CD4-positive, CD25-positive, alpha-beta regulatory T cell (primary cell): Measurements from ENCODE around the gene SETD4. TPM values are rescaled to one million over a fixed set of nuclear protein-coding genes. Genes with fewer than 3 reads are reported as not detected.
"Not testable (repeated sequence)": the region's sequence is repeated elsewhere in the genome, so short reads cannot be mapped to it uniquely, and the experiment has no call there.

ENCODE experiments used
- ATAC-seq, 2 donors: fragments of 150-1000 bp; cut with Tn5 transposase; one replicate each; pipeline ENCODE4 v1.10.0; 2021; ENCODE audit warnings: low read depth in 2 of 2, moderate number of reproducible peaks in 2 of 2, moderate library complexity in 1 of 2
- DNase-seq, 3 donors: peaks; one replicate each; pipeline versions ENCODE4 v3.0.0 to v3.0.0-alpha.2; 2012 to 2022; ENCODE audit warnings: mixed read lengths in 1 of 3
- H3K27ac ChIP-seq: one replicate; pipeline ENCODE4 v1.7.0; 2013; ENCODE audit warnings: mild to moderate bottlenecking, low read length; ENCODE audit not compliant: insufficient read depth, poor library complexity, severe bottlenecking
- H3K27me3 ChIP-seq: one replicate; pipeline ENCODE4 v1.7.0; 2013; ENCODE audit warnings: low read length; ENCODE audit not compliant: control insufficient read depth, insufficient read depth
- H3K36me3 ChIP-seq: one replicate; pipeline ENCODE4 v1.7.0; 2013; ENCODE audit warnings: mild to moderate bottlenecking, low read length, moderate library complexity; ENCODE audit not compliant: control insufficient read depth, insufficient read depth
- H3K4me1 ChIP-seq: 2 replicates; pipeline ENCODE4 v1.7.0; 2013; ENCODE audit warnings: mild to moderate bottlenecking, low read length; ENCODE audit not compliant: insufficient read depth, control insufficient read depth, poor library complexity, severe bottlenecking
- H3K4me3 ChIP-seq: one replicate; pipeline ENCODE4 v1.7.0; 2013; ENCODE audit warnings: low read depth, mild to moderate bottlenecking, low read length, moderate library complexity
- H3K9me3 ChIP-seq, 2 experiments: 1 replicate in 1 of 2; 2 replicates in 1 of 2; pipeline ENCODE4 v1.7.0; 2013; ENCODE audit warnings: low read length in 2 of 2, mild to moderate bottlenecking in 1 of 2, moderate library complexity in 1 of 2; ENCODE audit not compliant: control insufficient read depth in 2 of 2
- H3K27ac Mint-ChIP-seq, 3 donors: one replicate each; pipeline ENCODE4 v1.8.0; 2020 to 2022; ENCODE audit warnings: mild to moderate bottlenecking in 3 of 3, mixed read lengths in 3 of 3, moderate library complexity in 2 of 3
- H3K27me3 Mint-ChIP-seq: one replicate; pipeline ENCODE4 v1.8.0; 2022; ENCODE audit warnings: mild to moderate bottlenecking, mixed read lengths
- H3K36me3 Mint-ChIP-seq: one replicate; pipeline ENCODE4 v1.8.0; 2020; ENCODE audit warnings: mixed read lengths
- H3K4me1 Mint-ChIP-seq, 4 donors: one replicate each; pipeline ENCODE4 v1.8.0; 2020 to 2022; ENCODE audit warnings: mixed read lengths in 4 of 4, mild to moderate bottlenecking in 1 of 4
- H3K4me3 Mint-ChIP-seq, 4 donors: one replicate each; pipeline ENCODE4 v1.8.0; 2020 to 2022; ENCODE audit warnings: mild to moderate bottlenecking in 4 of 4, mixed read lengths in 4 of 4, moderate library complexity in 3 of 4
- H3K9me3 Mint-ChIP-seq, 7 donors: one replicate each; pipeline ENCODE4 v1.8.0; 2020 to 2022; ENCODE audit warnings: mixed read lengths in 7 of 7, mild to moderate bottlenecking in 3 of 7, moderate library complexity in 2 of 7
- polyA plus RNA-seq, 4 donors: library from polyadenylated mRNA; unstranded; fragments of 300-500 nt; fragmentation: Illumina TruSeq; gene quantifications; one replicate each; pipeline ENCODE4 v1.2.3, GENCODE V29; 2021
- total RNA-seq: library from RNA; stranded (reverse); gene quantifications from one replicate; pipeline ENCODE4 v1.2.3, GENCODE V29; 2022

Gene SETD4
- total RNA-seq (15.0 TPM), polyA plus RNA-seq (10 to 100 TPM in 2 of 4 donors, 1 to 10 TPM in 2; 9.2 to 14.6 (median 9.9) TPM)

- H3K36me3 Mint-ChIP-seq = peaks cover 20% of the 10 kb centered on the region
- ATAC-seq = peak; percentile 88
- H3K27me3 Mint-ChIP-seq = peaks cover 18% of the 10 kb centered on the region
- Histone ChIP-seq H3K4me1 (peaks cover 19% of the 10 kb centered on the region), H3K27ac (peak within 1 kb of the TSS; percentile 87), H3K4me3 (peak within 1 kb of the TSS; percentile 80), H3K9me3 (no peaks in the 10 kb centered on the region), H3K36me3 (peaks cover 28% of the 10 kb centered on the region), H3K27me3 (no peaks in the 10 kb centered on the region)
- H3K4me3 Mint-ChIP-seq = peak within 1 kb of the TSS; percentile 86 to 100 (median 97)
- no peaks in the 10 kb centered on the region for H3K9me3 Mint-ChIP-seq
- peak; percentile 87 to 94 (median 94) for DNase-seq
- peaks cover 9 to 26% (median 20%) of the 10 kb centered on the region in 4 donors for H3K4me1 Mint-ChIP-seq
- H3K27ac Mint-ChIP-seq = peak within 1 kb of the TSS; percentile 97
These were observed at the start of gene SETD4 for GRCh38 chr21:36060159-36060921. TSS of gene SETD4 (minus strand) at chr21:36060526. CDS start at chr21:36058888, 1,638 bp downstream.

GRCh38 chr21:36109868-36110267 lies 49.5 kb upstream of the SETD4 start:
- no peak for DNase-seq
- Histone ChIP-seq H3K27ac (no peak overlapping the region), H3K4me3 (no peak overlapping the region), H3K9me3 (no peaks in the 10 kb centered on the region), H3K4me1 (peaks cover 18% of the 10 kb centered on the region), H3K36me3 (no peaks in the 10 kb centered on the region), H3K27me3 (peaks cover 13% of the 10 kb centered on the region)
- no peak overlapping the region for H3K27ac Mint-ChIP-seq
- H3K9me3 Mint-ChIP-seq = no peaks in the 10 kb centered on the region
- H3K36me3 Mint-ChIP-seq = no peaks in the 10 kb centered on the region
- no peak for ATAC-seq
- no peak overlapping the region for H3K4me3 Mint-ChIP-seq
- H3K4me1 Mint-ChIP-seq = peaks cover 11 to 22% (median 14%) of the 10 kb centered on the region in 4 donors
- peaks cover 68% of the 10 kb centered on the region for H3K27me3 Mint-ChIP-seq

GRCh38 chr21:36105327-36105842 lies 45.1 kb upstream of the SETD4 start:
- H3K27me3 Mint-ChIP-seq = peaks cover 76% of the 10 kb centered on the region

GRCh38 chr21:36104317-36105300 lies 44.3 kb upstream of the SETD4 start:
- H3K27me3 ChIP-seq = peaks cover 23% of the 10 kb centered on the region
- Mint-ChIP-seq H3K27me3 (peaks cover 77% of the 10 kb centered on the region), H3K27ac (peak overlapping the region in 1 of 3 donors; percentile 32), H3K4me1 (peaks cover 0 to 8% (median 0%) of the 10 kb centered on the region in 4 donors), H3K36me3 (no peaks in the 10 kb centered on the region), H3K4me3 (no peak overlapping the region), H3K9me3 (no peaks in the 10 kb centered on the region)
- peak in 1 of 2 donors; percentile 48 for ATAC-seq
- no peaks in the 10 kb centered on the region for H3K36me3 ChIP-seq
- H3K4me3 ChIP-seq = no peak overlapping the region
- DNase-seq = peak; percentile 24 to 53 (median 42)
- no peak overlapping the region for H3K27ac ChIP-seq
- no peaks in the 10 kb centered on the region for H3K4me1 ChIP-seq
- H3K9me3 ChIP-seq = no peaks in the 10 kb centered on the region

More at GRCh38 chr21:36105327-36105842, 45.1 kb upstream of the SETD4 start:
- no peaks in the 10 kb centered on the region for H3K36me3 ChIP-seq
- no peak for DNase-seq
- H3K27ac Mint-ChIP-seq = no peak overlapping the region
- no peaks in the 10 kb centered on the region for H3K36me3 Mint-ChIP-seq
- no peak for ATAC-seq
- H3K4me3 ChIP-seq = no peak overlapping the region
- peaks cover 0 to 8% (median 0%) of the 10 kb centered on the region in 4 donors for H3K4me1 Mint-ChIP-seq
- peaks cover 23% of the 10 kb centered on the region for H3K27me3 ChIP-seq
- H3K27ac ChIP-seq = no peak overlapping the region
- H3K4me1 ChIP-seq = no peaks in the 10 kb centered on the region
- no peaks in the 10 kb centered on the region for H3K9me3 ChIP-seq
- H3K4me3 Mint-ChIP-seq = no peak overlapping the region
- no peaks in the 10 kb centered on the region for H3K9me3 Mint-ChIP-seq

- Histone ChIP-seq H3K9me3 (no peaks in the 10 kb centered on the region), H3K4me3 (no peak overlapping the region), H3K4me1 (no peaks in the 10 kb centered on the region), H3K36me3 (no peaks in the 10 kb centered on the region), H3K27ac (no peak overlapping the region), H3K27me3 (peaks cover 23% of the 10 kb centered on the region)
- ATAC-seq = no peak
- Mint-ChIP-seq H3K27ac (no peak overlapping the region), H3K4me3 (no peak overlapping the region), H3K4me1 (peaks cover 0 to 8% (median 0%) of the 10 kb centered on the region in 4 donors), H3K9me3 (no peaks in the 10 kb centered on the region), H3K27me3 (peaks cover 66% of the 10 kb centered on the region), H3K36me3 (no peaks in the 10 kb centered on the region)
- no peak for DNase-seq
These were observed 43.1 kb upstream of the SETD4 start for GRCh38 chr21:36103434-36103833.

GRCh38 chr21:36100971-36101641 lies 40.8 kb upstream of the SETD4 start:
- Mint-ChIP-seq H3K36me3 (no peaks in the 10 kb centered on the region), H3K27me3 (peaks cover 59% of the 10 kb centered on the region), H3K9me3 (no peaks in the 10 kb centered on the region), H3K4me1 (peaks cover 0 to 8% (median 0%) of the 10 kb centered on the region in 4 donors), H3K4me3 (no peak overlapping the region), H3K27ac (no peak overlapping the region)
- no peak for ATAC-seq
- H3K9me3 ChIP-seq = no peaks in the 10 kb centered on the region
- H3K36me3 ChIP-seq = no peaks in the 10 kb centered on the region
- peaks cover 18% of the 10 kb centered on the region for H3K27me3 ChIP-seq
- H3K4me1 ChIP-seq = no peaks in the 10 kb centered on the region
- H3K4me3 ChIP-seq = no peak overlapping the region
- no peak overlapping the region for H3K27ac ChIP-seq
- no peak for DNase-seq

GRCh38 chr21:36099695-36100211 lies 39.4 kb upstream of the SETD4 start:
- not testable (repeated sequence) for H3K9me3 ChIP-seq, ATAC-seq, H3K27me3 ChIP-seq, H3K4me1 Mint-ChIP-seq, H3K4me3 ChIP-seq, H3K4me1 ChIP-seq, DNase-seq, H3K36me3 Mint-ChIP-seq, H3K27ac Mint-ChIP-seq, H3K4me3 Mint-ChIP-seq, H3K27ac ChIP-seq, H3K9me3 Mint-ChIP-seq, H3K36me3 ChIP-seq
- peaks cover 48% of the 10 kb centered on the region for H3K27me3 Mint-ChIP-seq
